GM19193 (cell line): ENCODE data around the gene CCDC102B.

Experiments used
- POLR2A ChIP-seq: IDR thresholded peaks from 4 replicates; pipeline ENCODE4 v1.6.1; 2011; ENCODE audit not compliant: insufficient read depth, insufficient read length; ENCODE audit errors: extremely low read depth

The CCDC102B gene

GRCh38 chr18:68979737-68980136 lies 181.9 kb downstream of the CCDC102B start:
- TF ChIP-seq POLR2A = no peak

GRCh38 chr18:68983126-68983525 lies 185.2 kb downstream of the CCDC102B start:
- no peak for TF ChIP-seq POLR2A

DNA sequence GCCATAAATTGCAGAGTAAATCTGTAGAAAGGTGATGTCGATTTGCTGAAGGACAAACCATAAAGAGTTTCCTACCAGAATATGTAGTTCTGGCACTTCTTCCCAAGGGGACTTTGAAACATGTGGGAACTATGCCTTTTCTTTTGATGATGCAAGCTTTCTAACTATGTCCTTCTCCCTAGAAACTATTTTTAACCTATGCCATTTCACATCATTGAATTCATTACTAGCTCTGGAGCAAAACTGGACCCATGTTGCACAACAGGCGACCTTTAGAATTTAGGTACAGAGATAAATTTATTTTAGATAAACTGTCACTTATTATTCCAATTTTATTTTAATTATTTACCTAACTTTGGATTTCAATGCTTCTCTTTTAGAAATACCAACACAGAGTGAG lies 186.5 kb downstream of the CCDC102B start:
- TF ChIP-seq POLR2A = no peak

DNA sequence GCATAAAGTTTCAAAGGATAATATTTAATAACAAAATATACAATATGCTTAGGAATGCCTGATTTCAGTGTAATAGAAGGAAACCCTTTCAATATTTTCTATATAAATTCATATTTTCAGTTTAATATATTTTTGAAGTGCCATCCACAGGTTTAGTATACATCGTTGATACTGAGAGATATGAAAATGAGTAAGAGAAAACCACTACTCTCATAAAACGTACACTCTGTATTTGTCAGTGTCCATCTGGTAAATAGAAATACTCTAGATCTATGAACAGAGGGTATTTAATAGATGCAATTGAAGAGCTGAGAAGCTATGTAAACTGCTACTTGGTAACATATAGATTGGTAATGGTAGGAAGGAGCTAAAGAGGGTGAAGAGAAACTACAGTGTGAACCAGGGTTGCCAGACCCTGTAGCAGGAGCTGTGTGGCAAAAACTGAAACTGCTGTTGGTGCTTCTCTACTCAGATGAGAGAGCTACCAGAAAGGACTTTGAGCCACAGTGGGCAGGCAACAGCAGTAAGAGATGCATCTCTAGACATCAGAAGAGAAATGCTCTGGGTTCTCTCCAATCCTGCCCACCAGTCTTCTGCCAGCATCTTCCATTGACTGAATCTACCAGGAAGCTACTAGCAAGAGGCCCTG lies 187.4 kb downstream of the CCDC102B start:
- TF ChIP-seq POLR2A = no peak

- no peak for TF ChIP-seq POLR2A
These were observed 193.4 kb downstream of the CCDC102B start for GRCh38 chr18:68991286-68991685.

GRCh38 chr18:68992719-68993482 lies 195.0 kb downstream of the CCDC102B start:
- no peak for TF ChIP-seq POLR2A

DNA sequence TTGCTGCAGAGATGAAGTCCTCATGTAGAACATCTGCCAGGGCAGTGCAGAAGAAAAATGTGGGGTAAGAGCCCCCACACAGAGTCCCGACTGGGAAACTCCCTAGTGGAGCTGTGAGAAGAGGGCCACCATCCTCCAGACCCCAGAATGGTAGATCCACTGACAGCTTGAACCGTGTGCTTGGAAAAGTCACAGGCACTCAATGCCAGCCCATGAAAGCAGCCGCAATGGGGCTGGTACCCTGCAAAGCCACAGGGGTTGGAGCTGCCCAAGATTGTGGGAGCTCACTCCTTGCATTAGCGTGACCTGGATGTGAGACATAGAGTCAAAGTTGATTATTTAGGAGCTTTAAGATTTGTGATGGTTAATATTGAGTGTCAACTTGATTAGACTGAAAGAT lies 197.8 kb downstream of the CCDC102B start:
- no peak for TF ChIP-seq POLR2A

- no peak for TF ChIP-seq POLR2A
These were observed 200.0 kb downstream of the CCDC102B start for GRCh38 chr18:68997845-68998244.

GRCh38 chr18:69000366-69000765 lies 202.5 kb downstream of the CCDC102B start:
- no peak for TF ChIP-seq POLR2A

DNA sequence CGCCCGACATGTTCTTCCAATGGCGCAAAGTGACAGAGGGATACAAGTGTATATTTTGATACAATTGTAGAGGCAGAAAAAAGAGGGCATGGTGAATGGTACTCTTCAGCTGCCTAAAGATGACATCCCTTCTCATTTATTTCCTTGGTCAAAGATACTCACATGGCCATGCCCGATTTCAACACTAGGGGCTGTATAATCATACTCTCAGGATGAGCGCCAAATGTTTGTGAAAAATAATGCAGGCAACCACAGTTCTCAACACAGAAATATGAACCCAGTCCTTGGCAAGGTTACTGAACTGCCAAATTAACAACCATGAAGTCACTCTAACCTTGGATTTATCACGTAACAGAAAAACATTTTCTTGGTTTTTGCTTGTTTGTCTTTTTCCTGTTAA lies 204.4 kb downstream of the CCDC102B start:
- TF ChIP-seq POLR2A = no peak

GRCh38 chr18:69008538-69008937 lies 210.7 kb downstream of the CCDC102B start:
- TF ChIP-seq POLR2A = no peak

DNA sequence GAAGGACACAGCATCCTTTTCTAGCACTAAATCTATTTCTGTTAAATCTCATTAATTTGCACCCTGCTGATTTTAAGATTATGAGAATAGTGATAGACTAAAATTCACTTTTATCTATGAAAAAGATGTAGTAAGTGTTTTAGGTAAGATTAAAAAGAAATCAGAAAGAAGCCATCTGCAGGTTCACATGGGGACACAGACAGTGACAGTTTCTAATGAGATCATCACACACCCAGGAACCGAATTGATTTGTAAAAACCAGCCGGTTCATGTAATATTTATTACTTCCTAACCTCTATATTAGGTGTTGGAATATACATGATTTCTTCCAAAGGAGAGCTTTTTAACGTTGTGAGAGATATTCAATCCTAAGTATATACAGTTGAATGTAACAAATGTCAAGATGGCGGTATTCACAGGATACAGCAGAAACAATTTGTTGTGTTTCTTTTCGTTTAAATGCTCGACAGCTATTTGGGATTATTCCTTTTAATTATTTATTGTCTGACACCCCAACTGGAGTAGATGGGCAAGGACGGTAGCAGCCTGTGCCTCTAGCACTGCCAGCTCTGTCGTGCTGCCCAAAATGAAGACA lies 223.4 kb downstream of the CCDC102B start:
- no peak for TF ChIP-seq POLR2A

- no peak for TF ChIP-seq POLR2A
These were observed 224.5 kb downstream of the CCDC102B start for GRCh38 chr18:69022426-69022825.

- TF ChIP-seq POLR2A = no peak
These were observed 233.7 kb downstream of the CCDC102B start for GRCh38 chr18:69031571-69031970.

DNA sequence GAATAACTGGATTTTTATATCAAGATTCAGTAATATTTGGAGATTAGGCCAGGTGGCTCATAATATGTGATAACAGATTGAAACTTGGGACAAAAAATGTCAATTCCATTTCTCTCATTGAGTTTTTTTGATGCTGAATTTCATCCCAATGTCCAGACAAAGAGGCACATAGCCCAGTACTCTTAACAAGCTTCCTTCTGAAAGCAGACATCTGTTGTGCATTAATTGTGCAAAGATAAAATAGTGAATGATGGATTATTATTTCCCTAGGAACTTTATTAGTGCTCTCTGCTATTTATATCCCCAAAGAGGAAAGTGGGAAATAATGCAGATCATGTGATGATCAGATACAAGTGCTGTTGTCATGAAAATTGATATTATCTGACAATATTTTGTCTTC lies 234.1 kb downstream of the CCDC102B start:
- TF ChIP-seq POLR2A = no peak

DNA sequence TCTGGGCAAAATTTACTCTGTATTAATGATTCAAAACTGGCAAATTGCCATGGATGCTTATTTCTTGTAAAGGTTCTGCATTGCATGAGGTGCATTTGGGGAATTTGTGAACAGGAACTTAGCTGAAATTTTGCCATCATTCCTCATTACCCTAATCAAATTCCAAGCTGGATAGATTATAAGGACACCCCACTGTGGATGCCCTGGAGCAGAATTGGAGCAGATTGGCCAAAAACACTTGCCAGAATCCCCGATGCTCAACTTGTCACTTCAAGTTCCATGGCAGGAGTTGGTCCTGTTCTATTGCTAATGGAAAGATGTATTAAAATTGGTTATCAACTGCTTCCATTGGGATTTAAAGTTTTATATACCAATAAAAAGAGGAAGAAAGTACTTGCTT lies 237.9 kb downstream of the CCDC102B start:
- TF ChIP-seq POLR2A = no peak
